NCI-H128 (cell line): ENCODE results near the gene NMS.
"Not testable (repeated sequence)": the region's sequence is repeated elsewhere in the genome, so short reads cannot be mapped to it uniquely, and the experiment has no call there.

Experiments used
- DNase-seq: peaks from one replicate; lab custom pipeline; 2025; ENCODE audit not compliant: unreplicated experiment; lab: John Stamatoyannopoulos, UW

NMS gene, protein sequence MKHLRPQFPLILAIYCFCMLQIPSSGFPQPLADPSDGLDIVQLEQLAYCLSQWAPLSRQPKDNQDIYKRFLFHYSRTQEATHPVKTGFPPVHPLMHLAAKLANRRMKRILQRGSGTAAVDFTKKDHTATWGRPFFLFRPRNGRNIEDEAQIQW

DNA sequence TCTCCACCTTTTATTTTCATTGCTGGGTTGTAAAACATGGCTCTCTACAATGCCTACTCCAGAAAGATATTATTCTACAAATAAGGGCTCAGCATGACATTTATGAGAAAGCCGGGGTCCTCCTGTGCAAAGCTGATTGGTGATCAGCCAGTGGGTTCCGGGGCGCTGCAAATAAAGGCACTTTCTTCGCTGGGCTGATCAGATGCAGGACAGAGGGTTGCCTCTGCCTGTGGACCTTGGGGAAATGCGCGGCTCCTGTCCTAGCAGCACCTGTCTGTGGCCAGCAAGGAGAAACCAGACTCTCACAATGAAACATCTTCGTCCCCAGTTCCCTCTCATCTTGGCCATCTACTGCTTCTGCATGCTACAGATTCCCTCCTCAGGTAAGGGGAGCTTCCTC, at the start of gene NMS:
NMS (plus strand) TSS at position 301 of the 400 bp plus-strand sequence; CDS start at position 308, 7 bp downstream.
- DNase-seq = no peak

DNA sequence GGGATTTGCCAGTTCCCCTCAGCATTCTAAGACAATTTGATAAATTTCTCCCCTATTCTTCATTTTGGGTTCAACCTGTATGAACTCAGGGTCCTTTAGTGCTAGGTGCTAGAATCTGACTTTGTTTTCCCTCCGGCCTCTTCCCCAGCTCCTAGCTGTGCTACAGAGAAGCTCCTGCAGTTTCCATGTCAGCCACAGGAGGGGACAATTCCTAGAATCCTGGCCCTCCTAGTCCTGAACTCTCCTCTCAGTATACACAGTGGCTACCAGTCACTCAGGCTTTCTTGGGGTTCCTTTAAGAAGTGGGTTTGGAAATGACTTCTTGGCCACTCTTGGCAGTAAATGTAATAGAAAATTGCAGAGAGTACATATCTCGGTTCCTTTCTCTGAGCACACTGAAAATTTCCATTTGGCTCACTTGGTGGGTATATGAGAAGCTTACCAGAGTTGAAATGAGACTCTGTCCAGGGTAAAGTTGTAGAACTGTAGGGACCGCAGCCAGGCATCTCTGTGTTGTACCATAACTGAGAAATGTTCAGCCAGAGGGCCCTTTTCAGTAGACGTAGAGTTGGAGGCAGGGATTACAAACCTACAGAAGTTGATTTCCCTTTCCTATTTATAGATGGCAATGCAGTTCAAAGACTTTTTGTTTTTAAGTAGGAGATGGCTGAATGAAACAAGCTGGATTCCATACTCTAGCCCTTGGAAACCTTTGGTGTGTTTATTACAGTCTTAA, 47.8 kb upstream of the NMS start:
- no peak for DNase-seq

- no peak for DNase-seq
Measured at GRCh38 chr2:100423631-100424030, 46.7 kb upstream of the NMS start.

DNA sequence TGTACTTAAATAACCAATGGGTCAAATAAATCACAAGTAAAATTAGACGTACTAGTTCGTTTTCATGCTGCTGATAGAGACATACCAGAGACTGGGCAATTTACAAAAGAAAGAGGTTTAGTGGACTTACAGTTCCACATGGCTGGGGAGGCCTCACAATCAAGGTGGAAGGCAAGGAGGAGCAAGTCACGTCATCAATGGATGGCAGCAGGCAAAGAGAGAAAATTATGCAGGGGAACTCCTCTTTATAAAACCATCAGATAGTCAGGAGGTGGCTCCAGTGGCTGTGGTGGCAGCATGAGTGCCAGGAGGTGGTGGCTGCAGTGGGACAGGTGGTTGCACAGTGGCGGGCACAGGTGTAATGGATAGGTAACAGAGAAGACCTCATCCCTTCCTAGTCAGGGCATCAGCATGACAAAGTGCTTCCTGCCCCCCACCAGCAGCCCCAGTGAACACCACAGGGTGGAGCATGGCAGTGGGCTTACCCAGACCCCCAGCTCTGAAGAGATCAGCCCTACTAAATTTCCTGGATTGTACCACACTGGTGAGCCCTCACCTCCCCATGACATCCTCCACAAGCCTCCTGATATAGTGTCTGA, 45.9 kb upstream of the NMS start:
- no peak for DNase-seq

DNA sequence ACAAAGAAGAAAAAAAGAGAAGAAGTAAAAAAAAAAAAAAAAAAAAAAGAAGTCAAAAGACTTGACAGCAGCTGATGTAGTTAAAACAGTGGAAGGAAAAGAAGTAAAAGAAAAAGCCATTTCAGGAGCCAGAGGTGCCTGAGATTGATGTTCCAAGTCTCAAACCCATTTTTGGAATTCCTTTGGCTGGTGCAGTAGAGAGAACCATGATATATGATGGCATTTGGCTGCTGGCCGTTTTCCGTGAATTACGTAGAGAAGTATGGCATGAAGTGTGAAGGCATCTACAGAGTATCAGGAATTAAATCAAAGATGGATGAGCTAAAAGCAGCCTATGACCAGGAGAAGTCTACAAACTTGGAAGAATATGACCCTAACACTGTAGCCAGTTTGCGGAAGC, 45.2 kb upstream of the NMS start:
- no peak for DNase-seq

DNA sequence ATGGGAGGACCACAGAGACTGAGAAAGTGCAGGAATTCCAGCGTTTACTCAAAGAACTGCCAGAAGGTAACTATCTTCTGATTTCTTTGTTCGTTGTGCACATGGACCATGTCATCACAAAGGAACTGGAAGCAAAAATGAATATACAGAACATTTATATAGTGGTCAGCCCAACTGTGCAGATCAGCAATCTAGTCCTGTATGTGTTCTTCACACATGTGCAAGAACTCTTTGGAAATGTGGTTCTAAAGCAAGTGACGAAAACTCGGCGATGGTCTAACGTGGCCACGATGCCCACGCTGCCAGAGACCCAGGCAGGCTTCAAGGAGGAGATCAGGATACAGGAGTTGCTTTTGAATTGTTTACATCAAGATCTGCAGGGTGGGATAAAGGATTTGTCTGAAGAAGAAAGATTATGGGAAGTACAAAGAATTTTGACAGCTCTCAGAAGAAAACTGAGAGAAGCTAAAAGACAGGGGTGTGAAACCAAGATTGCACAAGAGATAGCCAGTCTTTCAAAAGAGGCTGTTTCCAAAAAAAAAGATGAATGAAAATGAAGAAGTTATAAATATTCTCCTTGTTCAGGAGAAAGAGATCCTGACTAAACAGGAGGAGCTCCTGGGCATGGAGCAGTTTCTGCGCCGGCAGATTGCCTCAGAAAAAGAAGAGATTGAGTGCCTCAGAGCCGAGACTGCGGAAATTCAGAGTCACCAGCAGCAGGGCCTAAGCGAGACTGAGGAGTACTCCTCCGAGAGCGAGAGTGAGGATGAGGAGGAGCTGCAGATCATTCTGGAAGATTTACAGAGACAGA, 44.5 kb upstream of the NMS start:
- DNase-seq = no peak

DNA sequence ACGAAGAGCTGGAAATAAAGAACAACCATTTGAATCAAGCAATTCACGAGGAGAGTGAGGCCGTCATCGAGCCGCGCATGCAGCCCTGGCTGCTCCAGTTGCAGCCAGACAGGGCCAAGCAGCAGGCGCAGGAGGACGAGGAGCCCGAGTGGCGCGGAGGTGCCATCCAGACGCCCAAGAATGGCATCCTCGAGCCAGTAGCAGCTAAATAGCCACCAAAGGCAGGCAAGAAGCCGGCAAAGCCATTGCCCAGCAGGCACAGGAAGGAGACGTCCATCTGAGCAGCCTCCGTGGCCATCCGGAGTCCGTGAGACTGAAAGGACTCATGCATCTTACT, 43.9 kb upstream of the NMS start:
- DNase-seq = no peak

- no peak for DNase-seq
Measured at GRCh38 chr2:100427111-100427510, 43.2 kb upstream of the NMS start.

DNA sequence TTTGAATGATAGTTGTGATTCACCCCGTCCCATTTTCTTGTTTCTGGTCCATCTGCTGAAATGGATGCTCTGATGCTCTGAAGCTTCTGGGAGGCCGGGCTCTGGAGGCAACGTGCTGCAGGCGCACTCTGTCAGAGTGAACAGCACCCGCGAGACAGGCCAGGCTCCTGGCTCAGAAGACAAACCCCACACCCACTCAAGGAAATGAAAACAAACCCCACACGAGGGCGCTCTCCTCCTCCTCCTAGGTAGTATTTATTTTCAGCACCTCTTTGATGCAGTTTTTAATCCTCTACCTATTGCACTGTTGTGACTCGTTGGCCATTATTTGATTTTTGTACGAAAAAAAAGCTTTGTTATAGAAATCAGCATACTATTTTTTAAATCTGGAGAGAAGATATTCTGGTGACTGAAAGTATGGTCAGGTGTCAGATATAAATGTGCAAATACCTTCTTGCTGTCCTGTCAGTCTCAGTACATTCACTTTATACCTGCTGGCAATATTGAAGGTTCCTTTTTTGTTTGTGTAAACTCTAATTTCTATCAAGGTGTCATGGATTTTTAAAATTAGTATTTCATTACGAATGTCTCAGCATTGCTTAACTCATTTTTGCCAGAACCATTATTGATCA, 42.5 kb upstream of the NMS start:
- no peak for DNase-seq

DNA sequence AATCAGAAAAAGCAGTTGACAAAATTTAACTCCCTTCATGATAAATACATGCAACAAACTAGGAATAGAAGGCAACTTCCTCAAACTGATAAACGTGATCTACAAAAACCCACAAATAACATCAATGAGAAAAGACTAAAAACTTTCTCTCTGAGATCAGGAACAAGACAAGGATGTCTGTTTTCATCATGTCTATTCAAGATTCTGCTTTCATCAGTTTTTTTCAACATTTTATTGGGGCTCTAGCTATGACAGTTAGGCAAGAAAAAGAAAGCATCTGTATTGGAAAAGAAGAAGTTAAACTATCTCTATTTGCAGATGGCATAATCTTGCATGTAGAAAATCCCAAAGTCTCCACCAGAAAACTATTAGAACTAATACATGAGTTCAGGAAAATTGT, 40.6 kb upstream of the NMS start:
- no peak for DNase-seq

DNA sequence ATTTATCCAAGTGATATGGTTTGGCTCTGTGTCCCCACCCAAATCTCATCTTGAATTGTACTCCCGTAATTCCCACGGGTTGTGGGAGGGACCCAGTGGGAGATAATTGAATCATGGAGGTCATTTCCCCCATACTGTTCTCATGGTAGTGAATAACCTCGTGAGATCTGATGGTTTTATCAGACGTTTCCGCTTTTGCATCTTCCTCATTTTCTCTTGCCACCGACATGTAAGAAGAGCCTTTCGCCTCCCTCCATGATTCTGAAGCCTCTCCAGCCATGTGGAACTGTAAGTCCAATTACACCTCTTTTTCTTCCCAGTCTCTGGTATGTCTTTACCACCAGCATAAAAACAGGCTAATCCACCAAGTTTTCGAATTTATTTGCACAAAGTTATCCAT, 32.5 kb upstream of the NMS start:
- DNase-seq = no peak

DNA sequence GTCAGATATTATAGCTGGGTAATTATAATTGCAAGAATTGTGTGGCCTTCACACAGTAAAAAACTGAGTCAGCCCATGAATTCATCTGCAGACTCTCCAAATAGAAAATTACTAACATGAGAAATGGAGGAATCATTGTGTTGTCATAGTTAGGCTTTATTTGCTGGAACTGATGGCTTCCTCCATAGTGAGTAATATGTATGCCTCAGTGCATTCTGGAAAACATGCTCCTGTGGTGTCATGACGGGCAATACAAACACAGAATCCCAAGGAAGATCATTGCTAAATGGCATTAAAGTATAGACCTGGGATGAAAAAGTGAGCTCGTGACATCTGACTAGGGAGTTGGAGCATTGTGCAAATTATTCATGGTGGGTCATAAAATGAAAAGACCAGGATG, 23.6 kb upstream of the NMS start:
- no peak for DNase-seq

- DNase-seq = no peak
Measured at GRCh38 chr2:100451092-100451491, 19.2 kb upstream of the NMS start.

DNA sequence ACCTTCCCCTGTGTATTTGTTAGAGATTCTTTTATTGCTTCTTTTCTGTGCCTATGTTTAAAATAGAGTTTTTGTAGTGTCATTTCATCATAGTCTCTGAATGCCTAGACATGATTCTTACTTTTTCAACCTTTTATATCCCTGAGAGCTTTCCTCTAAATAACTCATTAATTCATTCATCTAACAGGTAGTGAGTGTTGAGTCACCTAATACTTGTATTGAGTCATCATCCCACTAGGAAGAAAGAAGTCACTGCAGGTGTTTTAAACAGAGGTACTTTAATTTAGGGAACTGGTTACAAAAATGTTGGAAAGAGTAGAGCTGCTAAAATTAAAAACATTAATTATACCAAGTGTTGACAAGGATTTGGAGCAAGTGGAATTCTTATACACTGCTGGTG, 18.5 kb upstream of the NMS start:
- DNase-seq = no peak

DNA sequence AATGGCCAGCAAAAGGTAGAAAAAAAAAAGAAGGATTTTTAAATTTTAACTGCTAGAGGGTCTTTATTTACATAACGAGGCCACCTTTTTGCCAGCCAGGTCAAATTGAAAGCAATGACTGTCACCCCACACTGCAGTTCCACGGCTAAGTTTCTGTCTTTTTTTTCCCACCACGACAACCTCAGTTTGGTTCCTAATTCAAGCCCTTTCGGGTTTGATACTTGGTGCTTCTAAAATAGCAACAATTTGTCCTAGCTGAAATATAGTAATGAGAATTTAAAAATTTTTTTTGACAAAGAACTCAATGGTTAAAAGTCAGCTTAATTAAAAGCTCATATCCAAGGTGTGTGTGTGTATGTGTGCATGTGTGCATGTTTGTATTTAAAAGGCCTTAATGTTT, 16.4 kb upstream of the NMS start:
- DNase-seq = no peak

DNA sequence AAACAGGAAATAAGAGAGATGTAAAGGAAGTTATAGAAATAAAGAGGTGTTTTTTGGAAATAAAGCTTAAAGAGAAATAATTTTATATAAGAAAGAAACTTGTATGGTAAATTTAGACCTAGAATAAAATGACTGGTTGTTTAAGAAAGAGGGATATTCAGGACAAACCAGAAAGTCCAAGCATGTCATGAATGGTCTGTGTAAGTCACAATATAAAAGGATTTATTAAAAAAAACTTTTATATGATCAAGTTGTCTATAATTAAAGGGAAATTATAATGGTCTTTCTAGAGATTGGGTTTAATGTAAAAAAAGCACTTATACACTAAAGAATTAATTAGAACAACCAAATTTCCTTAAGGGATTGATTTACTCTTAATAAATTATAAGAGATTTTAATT, 13.9 kb upstream of the NMS start:
- not testable (repeated sequence) for DNase-seq

- DNase-seq = no peak
Measured at GRCh38 chr2:100460904-100461530, 9.3 kb upstream of the NMS start.

DNA sequence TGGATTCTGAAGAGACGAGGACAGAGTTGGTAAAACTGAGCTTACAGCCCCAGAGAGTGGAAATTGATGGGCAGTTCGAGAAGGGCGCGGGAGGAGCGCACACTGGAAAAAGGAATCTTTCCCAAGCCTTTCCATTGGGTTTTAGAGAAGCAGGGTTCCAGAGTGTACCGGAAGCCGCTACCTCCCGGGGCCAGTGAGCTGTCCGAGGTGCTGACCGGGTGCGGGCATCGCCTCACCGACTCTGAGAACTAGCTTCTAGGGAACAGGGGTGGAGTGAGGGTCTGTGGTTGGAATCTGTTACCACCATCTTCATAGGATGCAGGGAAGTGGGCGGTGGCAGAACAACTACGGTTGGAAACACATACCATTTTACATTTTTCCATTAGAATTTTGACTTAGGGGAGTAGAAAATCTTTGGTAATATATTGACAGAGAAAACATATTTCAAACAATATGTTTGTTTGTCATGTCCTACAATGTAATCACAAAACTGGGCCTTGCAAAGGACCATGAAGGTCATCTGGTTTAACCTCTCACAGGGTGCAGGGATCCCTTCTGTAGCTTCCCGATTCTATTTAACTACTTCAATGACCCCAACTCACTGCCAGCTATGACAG, 724 bp downstream of the NMS start:
- DNase-seq = no peak

DNA sequence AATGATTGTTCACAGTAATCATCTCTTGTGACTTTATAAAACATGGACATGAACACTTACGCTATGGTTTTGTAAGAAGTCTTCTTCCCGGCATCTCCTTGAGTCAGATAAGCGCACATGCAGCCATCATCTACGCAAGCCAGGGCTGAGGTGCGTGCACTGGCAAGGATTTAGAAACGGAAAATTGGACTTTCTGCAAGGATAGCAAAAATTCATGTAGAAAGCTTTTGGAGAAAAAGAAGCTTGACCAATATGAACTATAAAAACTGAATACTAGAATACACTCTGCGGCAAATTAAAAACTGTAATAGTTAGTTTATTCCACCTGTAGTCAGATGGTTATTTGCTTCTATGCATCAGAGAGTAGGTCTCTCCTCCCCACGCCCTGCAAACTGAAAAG, 6.3 kb downstream of the NMS start:
- no peak for DNase-seq

DNA sequence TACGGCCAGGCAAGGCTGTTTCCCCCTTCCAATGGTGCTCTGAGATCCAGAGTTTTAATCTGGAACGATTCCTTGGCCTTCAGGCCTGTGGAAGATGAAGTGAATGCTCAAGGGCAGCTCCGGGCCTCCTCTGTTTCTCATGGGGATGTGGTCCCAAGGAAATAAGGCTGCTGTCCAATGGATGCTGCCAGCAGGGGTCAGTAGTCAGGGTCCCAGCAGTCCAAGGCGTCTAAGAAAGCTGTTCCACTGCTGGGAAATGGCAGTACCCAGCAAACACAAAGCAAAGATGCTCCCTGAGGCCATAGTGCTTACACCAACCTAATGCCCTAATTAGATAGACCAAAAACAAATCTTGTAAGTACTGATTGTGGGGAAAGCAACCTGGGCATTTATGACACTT, 12.5 kb downstream of the NMS start:
- no peak for DNase-seq

DNA sequence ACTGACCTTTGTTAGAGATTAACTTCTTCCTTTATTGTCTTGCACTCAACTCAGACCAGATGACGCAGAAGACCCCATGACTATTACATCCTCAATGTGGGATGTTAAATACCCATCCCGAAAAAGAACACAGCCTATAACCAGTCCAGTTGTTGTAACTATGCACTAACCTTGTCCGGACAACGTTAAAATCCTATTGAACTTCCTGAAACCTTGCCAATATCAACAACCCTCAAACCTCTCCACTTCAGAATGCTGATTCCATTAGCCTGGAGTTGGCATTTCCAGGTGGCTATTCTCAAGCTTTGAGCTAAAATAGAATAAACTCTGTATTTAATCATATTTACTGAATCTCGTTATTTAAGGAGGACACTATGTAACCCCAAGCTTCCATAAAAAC, 13.6 kb downstream of the NMS start:
- no peak for DNase-seq
